GM12891 (cell line): ENCODE measurements around the gene HNRNPA1.

Experiments used
- DNase-seq: peaks from one replicate; pipeline ENCODE4 v3.0.0; 2011; ENCODE audit warnings: low spot score; ENCODE audit not compliant: insufficient read length
- FAIRE-seq: peaks from 2 replicates; lab custom pipeline; 2011; peaks lifted over from hg19 to GRCh38; lab: Jason Lieb, UNC
- PAX5 ChIP-seq: IDR thresholded peaks from 2 replicates; pipeline ENCODE4 v1.6.1; 2011; ENCODE audit warnings: low read length, moderate library complexity, mild to moderate bottlenecking; ENCODE audit not compliant: insufficient read depth, severe bottlenecking
- POLR2A ChIP-seq: IDR thresholded peaks from 2 replicates; pipeline ENCODE4 v1.6.1; 2011; ENCODE audit warnings: low read depth, low read length, control low read depth
- POLR2AphosphoS5 ChIP-seq: IDR thresholded peaks from 2 replicates; pipeline ENCODE4 v1.6.1; 2011; ENCODE audit warnings: low read depth, low read length, control low read depth
- POU2F2 ChIP-seq: IDR thresholded peaks from 2 replicates; pipeline ENCODE4 v1.6.1; 2011; ENCODE audit warnings: low read depth, mild to moderate bottlenecking, control low read depth, low read length, moderate library complexity
- SPI1 ChIP-seq: IDR thresholded peaks from 2 replicates; pipeline ENCODE4 v1.6.1; 2011; ENCODE audit warnings: low read depth, low read length, control low read depth
- TAF1 ChIP-seq: IDR thresholded peaks from 2 replicates; pipeline ENCODE4 v1.6.1; 2011; ENCODE audit warnings: low read depth, low read length, control low read depth

The HNRNPA1 gene

DNA sequence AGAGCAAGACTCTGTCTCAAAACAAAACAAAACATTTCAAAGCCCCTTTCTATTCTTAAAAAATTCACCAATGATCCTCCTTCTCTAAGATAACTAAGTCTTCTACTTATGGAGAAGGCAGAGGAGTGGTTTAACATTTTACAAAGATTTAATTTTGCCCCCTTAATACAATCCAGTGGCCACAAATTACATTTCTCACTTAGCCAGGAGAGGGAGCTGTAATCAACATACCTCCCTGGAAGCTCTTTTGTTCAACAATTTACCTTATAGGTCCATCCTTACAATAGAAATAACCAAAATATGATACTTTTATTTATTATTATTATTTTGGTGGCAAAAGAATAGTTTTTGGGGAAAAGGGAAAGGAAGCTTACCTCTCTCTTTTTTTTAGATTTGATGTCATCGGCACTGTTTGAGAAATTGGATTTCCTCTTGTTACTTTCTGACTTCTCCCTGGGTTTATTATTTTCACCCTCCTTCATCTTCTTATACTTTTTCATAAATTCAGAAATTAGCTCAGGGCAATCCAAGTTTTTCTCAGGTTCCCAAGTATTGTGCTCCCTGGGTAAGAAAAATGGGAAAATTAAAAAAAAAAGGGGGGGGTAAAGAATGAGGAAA, 28.8 kb upstream of the HNRNPA1 start:
- DNase-seq (peak; percentile 37), FAIRE-seq (no peak)
- no peak for TF ChIP-seq POLR2AphosphoS5
- TF ChIP-seq SPI1 = no peak
- TF ChIP-seq PAX5 = no peak

DNA sequence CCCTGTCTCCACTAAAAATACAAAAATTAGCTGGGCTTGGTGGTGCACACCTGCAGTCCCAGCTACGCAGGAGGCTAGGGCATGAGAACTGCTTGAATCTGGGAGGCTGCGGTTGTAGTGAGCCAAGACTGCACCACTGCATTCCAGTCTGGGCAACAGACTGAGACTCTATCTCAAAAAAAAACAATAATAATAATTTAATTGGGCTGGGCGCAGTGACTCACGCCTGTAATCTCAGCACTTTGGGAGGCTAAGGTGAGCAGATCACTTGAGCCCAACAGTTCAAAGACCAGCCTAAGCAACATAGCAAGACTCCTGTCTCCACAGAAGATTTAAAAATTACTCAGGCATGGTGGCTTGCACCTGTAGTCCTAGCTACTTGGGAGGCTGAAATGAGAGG, 27.3 kb upstream of the HNRNPA1 start:
- TF ChIP-seq SPI1 = no peak
- TF ChIP-seq POLR2A = no peak
- no peak for TF ChIP-seq PAX5
- no peak for TF ChIP-seq POLR2AphosphoS5
- TF ChIP-seq TAF1 = no peak
- TF ChIP-seq POU2F2 = no peak
- FAIRE-seq (no peak), DNase-seq (no peak)

DNA sequence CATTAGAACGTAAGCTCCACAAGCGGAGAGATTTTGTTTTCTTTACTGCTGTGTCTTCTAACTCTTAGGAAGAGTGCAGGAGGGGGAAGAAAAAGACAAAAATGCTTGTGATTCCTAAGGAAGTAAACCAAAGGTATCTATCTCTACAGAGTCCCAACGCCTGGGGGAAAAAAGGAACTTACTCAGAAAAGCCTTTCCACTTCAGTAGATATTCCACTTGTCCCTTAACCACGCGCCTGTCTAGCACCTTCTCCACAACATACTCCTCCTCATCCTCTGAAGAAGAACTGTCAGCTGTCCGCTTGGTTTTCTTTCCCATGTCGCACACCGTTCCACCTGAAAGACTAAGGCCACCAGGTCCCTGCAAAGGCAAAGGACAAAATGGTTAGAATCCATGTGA, 23.2 kb upstream of the HNRNPA1 start:
- TF ChIP-seq POLR2A = no peak
- no peak for TF ChIP-seq POU2F2
- TF ChIP-seq TAF1 = no peak
- no peak for TF ChIP-seq SPI1
- TF ChIP-seq POLR2AphosphoS5 = no peak
- TF ChIP-seq PAX5 = no peak
- no peak for DNase-seq
- FAIRE-seq = no peak

DNA sequence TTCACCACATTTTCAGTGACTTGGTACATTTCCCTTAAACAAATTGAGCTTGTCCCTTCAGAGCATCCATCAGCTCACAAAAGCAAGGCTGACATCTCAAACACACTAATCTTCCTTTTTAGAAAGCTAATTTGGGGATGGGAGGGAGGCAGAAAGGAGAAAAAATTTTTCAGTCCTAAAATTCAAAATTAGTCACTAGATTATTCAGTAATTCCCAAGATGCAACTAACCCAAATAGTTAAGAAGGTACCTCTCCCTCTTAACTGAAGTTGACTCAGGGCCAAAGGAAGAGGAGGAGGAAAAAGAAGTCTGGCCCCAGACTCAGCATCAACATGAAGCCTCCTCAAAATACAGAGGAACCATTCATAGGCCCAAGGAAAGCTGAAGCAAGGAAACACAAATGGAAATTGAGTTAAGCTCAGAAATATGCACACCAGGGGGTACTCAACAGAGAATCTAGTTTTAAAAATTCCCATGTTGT, 22.3 kb upstream of the HNRNPA1 start:
- FAIRE-seq = no peak
- DNase-seq = no peak

DNA sequence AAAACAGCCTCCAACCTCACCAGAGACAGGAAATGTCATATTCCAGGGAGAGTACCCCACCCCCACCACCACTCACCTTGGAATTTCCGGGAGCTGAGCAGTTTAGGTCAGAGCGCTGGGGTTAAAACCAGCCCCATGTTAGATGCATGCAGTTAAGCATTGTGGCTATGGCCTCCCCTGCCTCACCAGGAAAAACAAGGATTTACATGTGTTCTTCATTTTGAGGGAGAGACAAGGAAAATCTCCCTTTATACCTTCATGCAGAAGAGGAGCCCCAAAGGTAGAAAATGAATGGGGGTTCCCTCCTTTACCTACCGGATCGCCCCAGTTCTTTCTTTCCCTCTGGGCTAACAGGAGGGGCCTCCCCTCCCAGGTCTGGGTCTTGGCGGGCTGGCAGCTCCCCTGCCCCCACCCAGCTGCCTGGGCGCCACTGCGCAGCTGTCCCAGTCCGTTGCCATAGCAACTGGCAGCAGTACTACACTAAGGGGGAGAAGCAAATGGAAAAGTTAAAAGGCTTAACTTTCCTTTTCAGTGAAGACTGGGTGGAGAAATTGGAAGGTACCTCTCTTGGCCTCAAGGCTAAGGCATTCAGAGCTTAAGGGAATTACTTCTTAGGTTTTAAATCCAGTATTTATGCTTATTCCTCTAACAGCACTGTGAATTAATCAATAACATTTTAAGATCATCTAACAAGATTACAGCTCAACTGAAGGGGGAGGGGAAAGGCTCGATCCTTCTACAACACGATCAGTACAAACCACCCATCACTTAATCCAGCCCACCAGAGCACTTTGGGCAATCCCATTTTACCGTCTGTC, 21.1 kb upstream of the HNRNPA1 start:
- DNase-seq (peak; percentile 49), FAIRE-seq (peak; percentile 62)
- TF ChIP-seq SPI1 (no peak), PAX5 (no peak), TAF1 (no peak), POLR2AphosphoS5 (no peak), POLR2A (no peak), POU2F2 (no peak)

More for the DNA sequence above, 22.3 kb upstream of the HNRNPA1 start:
- TF ChIP-seq TAF1 (no peak), POU2F2 (no peak), SPI1 (no peak), PAX5 (no peak), POLR2A (no peak), POLR2AphosphoS5 (no peak)

DNA sequence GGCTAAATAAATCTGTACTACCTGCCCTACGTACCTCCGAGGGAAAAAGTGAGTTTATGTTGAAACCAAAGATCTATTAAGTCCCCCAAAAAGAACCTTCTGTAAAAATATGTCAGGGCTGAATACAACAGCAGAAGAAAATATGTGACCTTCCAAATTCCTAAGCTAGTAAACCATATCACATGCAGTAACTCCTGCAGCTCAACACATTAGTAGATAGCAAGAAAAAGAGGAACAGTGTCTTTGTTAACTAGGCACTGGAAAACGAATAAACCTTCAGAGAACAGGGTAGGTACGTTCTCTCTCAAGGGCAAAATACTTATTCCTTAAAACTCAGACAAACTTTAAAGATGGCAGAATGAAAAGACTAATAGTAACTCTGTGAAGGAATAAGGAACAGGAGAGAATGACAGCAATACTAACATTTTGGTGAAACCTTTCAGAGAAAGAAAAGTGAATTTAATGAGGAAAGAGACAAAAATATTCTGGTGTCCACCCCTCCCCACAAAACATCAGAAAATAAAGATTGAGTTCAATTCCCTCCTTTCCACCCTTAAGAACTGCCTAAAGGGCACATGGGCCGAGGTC, 18.6 kb upstream of the HNRNPA1 start:
- no peak for FAIRE-seq
- TF ChIP-seq POLR2AphosphoS5 = no peak
- peak; percentile 86 for TF ChIP-seq SPI1
- TF ChIP-seq POU2F2 = no peak
- TF ChIP-seq TAF1 = no peak
- TF ChIP-seq PAX5 = no peak
- no peak for TF ChIP-seq POLR2A
- DNase-seq = no peak

DNA sequence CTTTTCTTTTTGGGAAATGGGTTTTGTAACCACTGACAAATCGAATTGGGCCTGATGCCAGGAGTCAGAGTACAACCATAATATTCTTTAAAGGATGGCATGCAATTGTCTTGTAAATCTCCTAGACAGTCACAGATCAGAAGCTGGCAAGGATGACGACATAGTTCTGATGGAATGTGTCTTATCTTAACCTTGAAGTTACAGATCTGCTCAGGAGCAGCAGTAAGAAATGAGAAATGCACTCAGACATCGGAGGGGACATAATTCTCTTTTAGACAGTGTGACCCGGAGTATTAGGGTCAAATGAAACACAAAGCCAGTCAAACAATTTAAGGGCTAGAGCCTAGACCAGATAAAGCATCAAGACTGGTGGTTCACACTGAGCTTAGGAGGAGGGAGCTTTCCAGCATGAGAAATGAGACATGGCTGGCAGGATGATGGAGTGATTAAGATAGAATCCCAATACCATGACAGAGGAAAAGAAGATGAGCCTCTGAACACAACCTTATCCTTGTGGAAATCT, 18.1 kb upstream of the HNRNPA1 start:
- DNase-seq (no peak), FAIRE-seq (no peak)
- TF ChIP-seq TAF1 (no peak), POLR2A (no peak), POU2F2 (no peak)

DNA sequence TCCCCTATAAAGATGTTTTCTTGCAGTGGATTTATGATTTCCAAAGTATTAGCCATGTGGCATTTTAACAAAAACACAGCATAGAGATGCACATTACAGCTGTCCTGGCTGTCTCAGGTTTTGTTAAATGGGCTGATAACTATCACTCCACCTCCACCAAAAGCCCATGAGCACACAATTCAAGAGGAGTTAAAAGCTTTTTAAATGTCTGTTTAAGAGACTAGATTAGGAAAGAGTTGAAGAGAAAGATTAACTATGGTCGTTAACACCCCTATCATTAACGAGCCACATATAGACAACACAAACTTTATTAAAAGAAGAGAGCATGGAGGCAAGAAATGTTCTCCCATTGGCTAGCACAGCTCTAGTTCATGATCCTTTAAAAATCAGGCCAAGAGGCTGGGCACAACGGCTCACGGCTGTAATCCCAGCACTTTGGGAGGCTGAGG, 15.1 kb upstream of the HNRNPA1 start:
- FAIRE-seq (no peak), DNase-seq (no peak)
- no peak for TF ChIP-seq SPI1
- TF ChIP-seq POLR2A = no peak
- no peak for TF ChIP-seq POLR2AphosphoS5
- TF ChIP-seq TAF1 = no peak
- TF ChIP-seq PAX5 = no peak
- no peak for TF ChIP-seq POU2F2

DNA sequence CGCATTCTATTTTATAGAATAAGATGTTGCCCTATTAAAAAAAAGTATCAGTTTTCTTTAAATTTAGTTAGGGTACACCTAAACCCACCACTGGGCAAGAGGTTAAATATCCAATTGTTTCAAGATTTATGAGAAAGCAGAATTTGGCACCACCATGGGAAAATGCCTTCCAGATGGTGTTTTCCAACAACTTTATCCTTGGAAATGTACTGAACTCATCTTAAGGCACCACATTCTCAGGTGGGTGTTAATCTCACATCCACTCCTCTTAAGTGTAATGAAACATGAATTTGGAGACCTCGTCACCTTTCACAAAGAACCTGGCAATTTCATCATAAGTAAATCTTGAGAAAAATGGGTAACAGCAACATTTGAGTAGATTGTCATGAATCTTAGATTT, 13.7 kb upstream of the HNRNPA1 start:
- DNase-seq = no peak
- no peak for TF ChIP-seq POU2F2
- TF ChIP-seq POLR2AphosphoS5 = no peak
- no peak for TF ChIP-seq SPI1
- no peak for TF ChIP-seq TAF1
- TF ChIP-seq PAX5 = no peak
- no peak for TF ChIP-seq POLR2A
- no peak for FAIRE-seq
